Body of pancreas (tissue), 4 donors: ENCODE measurements around the gene FOXL1.

Source experiments
- CTCF ChIP-seq, 7 experiments: fragments of 450-650 bp in 4 of 7; fragments of 200-600 bp in 3 of 7; sonication (generic) in 3 of 7; IDR thresholded peaks; one replicate each; pipeline ENCODE4 v1.5.1; 2016 to 2019; ENCODE audit warnings: antibody characterized with exemption in 7 of 7
- POLR2A ChIP-seq, 3 donors: fragments of 450-650 bp; IDR thresholded peaks; one replicate each; pipeline ENCODE4 v1.6.1; 2016; ENCODE audit warnings: antibody characterized with exemption in 3 of 3, mild to moderate bottlenecking in 2 of 3

DNA sequence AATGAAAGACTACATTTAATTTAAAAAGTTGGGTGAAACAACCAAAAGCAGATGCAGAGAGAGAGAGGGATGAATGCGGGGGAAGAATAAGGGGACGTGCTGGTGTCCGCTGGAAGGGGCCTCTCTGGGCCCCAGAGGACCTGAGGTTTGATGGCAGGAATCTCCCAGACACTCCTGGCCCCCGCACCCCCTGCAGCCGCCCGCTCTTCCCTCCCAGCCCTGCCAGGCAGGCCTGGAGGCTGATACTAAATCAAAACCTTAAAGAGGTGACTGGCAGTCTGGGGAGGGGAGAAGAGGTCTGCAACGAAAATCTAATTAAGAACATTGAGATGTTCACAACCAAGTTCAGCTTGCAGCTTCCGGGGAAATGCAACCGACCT, 2.4 kb downstream of the FOXL1 start:
- no peak for TF ChIP-seq CTCF (IDR thresholded peaks at IDR 0.05)
- no peak for TF ChIP-seq POLR2A (IDR thresholded peaks at IDR 0.05)
